HUES6 (cell line): ENCODE data around the gene CBY3.
A peak's percentile ranks its signal among the peaks of the same experiment; 100 is the strongest.
"Not testable (repeated sequence)": the region's sequence is repeated elsewhere in the genome, so short reads cannot be mapped to it uniquely, and the experiment has no call there.

ENCODE experiments used
- H3K27ac ChIP-seq: 2 replicates; pipeline ENCODE4 v1.7.0; 2013; ENCODE audit warnings: low read depth, mild to moderate bottlenecking, low read length, inconsistent platforms
- H3K27me3 ChIP-seq: 2 replicates; pipeline ENCODE4 v1.6.1; 2013; ENCODE audit warnings: low read length; ENCODE audit not compliant: control insufficient read depth, insufficient read depth
- H3K36me3 ChIP-seq: 2 replicates; pipeline ENCODE4 v1.6.1; 2013; ENCODE audit warnings: low read length; ENCODE audit not compliant: control insufficient read depth, insufficient read depth
- H3K4me1 ChIP-seq: 2 replicates; pipeline ENCODE4 v1.6.1; 2013; ENCODE audit warnings: low read length; ENCODE audit not compliant: control insufficient read depth, insufficient read depth
- H3K4me3 ChIP-seq: 2 replicates; pipeline ENCODE4 v1.5.1; 2013; ENCODE audit warnings: low read depth, low read length
- H3K9ac ChIP-seq: one replicate; pipeline ENCODE4 v1.6.1; 2013; ENCODE audit warnings: mild to moderate bottlenecking, low read length
- H3K9me3 ChIP-seq: 2 replicates; pipeline ENCODE4 v1.6.1; 2013; ENCODE audit warnings: low read depth, low read length; ENCODE audit not compliant: control insufficient read depth, insufficient read depth

Gene CBY3

GRCh38 chr5:179643141-179643920, 37.5 kb downstream of the CBY3 start:
- H3K9ac ChIP-seq, H3K9me3 ChIP-seq, H3K36me3 ChIP-seq, H3K4me1 ChIP-seq, H3K27ac ChIP-seq, H3K27me3 ChIP-seq, H3K4me3 ChIP-seq: not testable (repeated sequence)

GRCh38 chr5:179642626-179643025, 38.2 kb downstream of the CBY3 start:
- H3K36me3 ChIP-seq, H3K4me1 ChIP-seq, H3K4me3 ChIP-seq, H3K27me3 ChIP-seq, H3K9ac ChIP-seq, H3K9me3 ChIP-seq, H3K27ac ChIP-seq: not testable (repeated sequence)

GRCh38 chr5:179641745-179642144, 39.1 kb downstream of the CBY3 start:
- H3K9me3 ChIP-seq, H3K4me1 ChIP-seq, H3K27me3 ChIP-seq, H3K36me3 ChIP-seq, H3K9ac ChIP-seq, H3K27ac ChIP-seq, H3K4me3 ChIP-seq: not testable (repeated sequence)

- H3K9me3 ChIP-seq, H3K4me3 ChIP-seq, H3K4me1 ChIP-seq, H3K27ac ChIP-seq, H3K27me3 ChIP-seq, H3K9ac ChIP-seq, H3K36me3 ChIP-seq: not testable (repeated sequence)
Measured at GRCh38 chr5:179639296-179639695, 41.5 kb downstream of the CBY3 start.

- not testable (repeated sequence) for H3K9ac ChIP-seq, H3K27ac ChIP-seq, H3K4me1 ChIP-seq, H3K36me3 ChIP-seq, H3K9me3 ChIP-seq, H3K27me3 ChIP-seq
- peak overlapping the region; percentile 40; the same call in 1 of the 2 replicates for H3K4me3 ChIP-seq
Measured at GRCh38 chr5:179634370-179635172, 46.3 kb downstream of the CBY3 start.

- H3K9me3 ChIP-seq, H3K36me3 ChIP-seq, H3K9ac ChIP-seq, H3K27ac ChIP-seq, H3K27me3 ChIP-seq, H3K4me1 ChIP-seq: not testable (repeated sequence)
- peak overlapping the region; percentile 44; the same call in 1 of the 2 replicates for H3K4me3 ChIP-seq
Measured at GRCh38 chr5:179633501-179634369, 47.1 kb downstream of the CBY3 start.
